Choroid plexus epithelial cell (primary cell): ENCODE data around the gene MAP3K5.

Experiments used
- DNase-seq: peaks from one replicate; pipeline ENCODE4 v3.0.0-alpha.2; 2010; ENCODE audit warnings: low read depth
- H3K4me3 ChIP-seq: 2 replicates; pipeline ENCODE4 v1.5.1; 2011; ENCODE audit warnings: low read depth, mild to moderate bottlenecking, control low read depth, low read length, moderate library complexity
- CTCF ChIP-seq: conservative IDR thresholded peaks from 2 replicates; pipeline ENCODE4 v1.5.1; 2011; ENCODE audit warnings: low read depth, mild to moderate bottlenecking, control low read depth, inconsistent platforms, low read length, moderate library complexity

The MAP3K5 gene

GRCh38 chr6:136749359-136749997, 42.8 kb downstream of the MAP3K5 start:
- DNase-seq: no peak
- TF ChIP-seq CTCF: no peak
- H3K4me3 ChIP-seq: no peak overlapping the region

DNA sequence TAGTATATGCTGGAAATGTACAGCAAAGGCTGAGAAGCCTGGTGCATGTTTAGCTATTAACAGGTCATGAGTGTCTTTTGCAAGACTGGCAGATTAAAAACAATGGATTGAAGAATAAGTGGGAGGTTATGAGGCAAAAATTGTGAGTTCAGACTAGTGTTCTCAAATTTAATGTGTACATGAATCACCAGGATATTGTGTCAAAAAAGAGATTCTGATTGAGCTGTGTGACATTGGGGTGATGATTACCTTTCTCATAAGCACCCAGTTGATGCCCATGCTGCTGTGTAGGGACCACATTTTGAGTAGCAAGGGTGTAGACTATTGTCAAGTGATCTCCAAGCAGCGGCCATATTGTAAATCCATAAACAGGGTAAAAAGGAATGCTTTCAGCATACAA, 44.8 kb downstream of the MAP3K5 start:
- no peak overlapping the region for H3K4me3 ChIP-seq
- no peak for DNase-seq
- no peak for TF ChIP-seq CTCF

- DNase-seq: no peak
- no peak for TF ChIP-seq CTCF
- H3K4me3 ChIP-seq: peak overlapping the region; percentile 11
Observed at GRCh38 chr6:136745300-136745699, 47.0 kb downstream of the MAP3K5 start.

GRCh38 chr6:136744889-136745288, 47.4 kb downstream of the MAP3K5 start:
- no peak for TF ChIP-seq CTCF
- no peak overlapping the region for H3K4me3 ChIP-seq
- no peak for DNase-seq

DNA sequence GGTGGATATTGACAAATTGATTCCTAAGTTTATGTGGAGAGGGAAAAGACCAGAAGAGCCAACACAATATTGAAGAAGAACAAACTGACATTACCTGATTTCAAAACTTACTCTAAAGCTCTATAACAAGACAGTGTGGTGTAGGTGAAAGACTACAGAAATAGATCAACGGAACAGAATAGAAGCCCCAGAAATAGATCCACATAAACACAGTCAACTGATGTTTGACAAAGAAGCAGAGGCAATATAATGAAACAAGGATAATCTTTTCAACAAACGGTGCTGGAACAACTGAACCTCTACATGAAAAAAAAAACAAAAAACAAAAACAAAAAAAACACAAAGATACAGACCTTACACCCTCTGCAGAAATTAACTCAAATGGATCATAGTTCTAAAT, 50.2 kb downstream of the MAP3K5 start:
- no peak for DNase-seq
- TF ChIP-seq CTCF: no peak
- no peak overlapping the region for H3K4me3 ChIP-seq

GRCh38 chr6:136740050-136740974, 52.0 kb downstream of the MAP3K5 start:
- no peak for TF ChIP-seq CTCF
- H3K4me3 ChIP-seq: no peak overlapping the region
- peak; percentile 24 for DNase-seq

DNA sequence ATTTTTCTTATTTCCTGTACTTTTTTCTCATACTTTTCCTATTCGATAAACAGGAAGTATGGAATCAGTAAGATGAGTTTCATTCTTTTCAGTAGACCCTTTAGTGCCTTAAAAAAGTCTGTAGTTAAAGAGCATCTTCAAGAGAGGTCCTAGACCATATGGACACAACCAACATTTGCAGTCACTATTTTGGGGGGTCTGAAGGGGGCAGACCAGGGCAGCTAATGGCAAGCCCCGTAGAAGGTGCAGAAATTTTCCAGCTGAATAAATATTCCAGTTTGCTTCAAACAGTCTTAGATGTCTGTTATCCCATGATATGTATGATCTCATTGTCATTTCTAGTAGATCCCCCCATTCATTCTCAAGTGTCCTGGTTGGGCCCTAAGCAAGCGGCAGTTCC, 52.8 kb downstream of the MAP3K5 start:
- no peak for DNase-seq
- TF ChIP-seq CTCF: no peak
- H3K4me3 ChIP-seq: no peak overlapping the region
